Mucosa of rectum (tissue), 2 donors: ENCODE results near the gene FAAP20.

Source experiments
- H3K27ac ChIP-seq, 2 donors: one replicate each; pipeline ENCODE4 v1.7.0; 2013; ENCODE audit warnings: inconsistent platforms in 2 of 2, low read depth in 2 of 2, low read length in 2 of 2
- H3K27me3 ChIP-seq, 2 donors: one replicate each; pipeline ENCODE4 v1.7.0; 2013; ENCODE audit warnings: low read length in 2 of 2; ENCODE audit not compliant: control insufficient read depth in 2 of 2, insufficient read depth in 2 of 2
- H3K36me3 ChIP-seq, 2 donors: one replicate each; pipeline ENCODE4 v1.7.0; 2013; ENCODE audit warnings: low read length in 2 of 2; ENCODE audit not compliant: control insufficient read depth in 2 of 2, insufficient read depth in 2 of 2
- H3K4me1 ChIP-seq, 2 donors: one replicate each; pipeline ENCODE4 v1.7.0; 2013; ENCODE audit warnings: low read length in 2 of 2, mild to moderate bottlenecking in 1 of 2; ENCODE audit not compliant: control insufficient read depth in 2 of 2, insufficient read depth in 2 of 2
- H3K4me3 ChIP-seq, 2 donors: one replicate each; pipeline ENCODE4 v1.7.0; 2013; ENCODE audit warnings: low read length in 2 of 2
- H3K9ac ChIP-seq, 2 donors: one replicate each; pipeline ENCODE4 v1.7.0; 2013; ENCODE audit warnings: low read length in 2 of 2, low read depth in 1 of 2, mild to moderate bottlenecking in 1 of 2
- H3K9me3 ChIP-seq, 2 donors: one replicate each; pipeline ENCODE4 v1.7.0; 2013; ENCODE audit warnings: low read length in 2 of 2; ENCODE audit not compliant: control insufficient read depth in 2 of 2
- donor health status: healthy.
- donor health status: Normal muscosa, but diverticular disease.

FAAP20 gene

DNA sequence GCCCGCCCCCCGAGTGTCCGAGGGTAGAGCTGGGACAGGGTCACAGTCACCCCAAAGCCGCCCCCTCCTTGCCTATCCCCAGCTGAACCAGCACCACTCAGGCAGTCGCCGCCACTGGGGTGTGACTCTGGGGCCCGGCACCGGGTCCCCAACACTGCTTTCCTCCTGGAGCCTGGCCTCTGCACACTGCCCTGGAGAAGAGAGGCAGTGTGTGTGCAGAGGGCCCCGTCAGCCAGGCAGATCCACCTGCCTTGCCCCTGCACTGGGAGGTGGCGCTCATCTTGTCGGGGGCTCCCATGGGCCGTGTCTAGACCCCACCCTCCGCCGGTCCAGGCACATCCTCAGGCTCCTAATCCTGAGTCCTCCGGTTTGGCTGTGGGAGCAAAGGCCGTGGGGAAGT lies 15.7 kb downstream of the FAAP20 start:
- no peaks in the 10 kb centered on the region for H3K4me1 ChIP-seq
- H3K27ac ChIP-seq: no peak overlapping the region
- H3K9ac ChIP-seq: no peak overlapping the region
- H3K27me3 ChIP-seq: no peaks in the 10 kb centered on the region
- no peaks in the 10 kb centered on the region for H3K9me3 ChIP-seq
- peaks cover 15 to 21% of the 10 kb centered on the region in 2 donors for H3K36me3 ChIP-seq
- H3K4me3 ChIP-seq: no peak overlapping the region

DNA sequence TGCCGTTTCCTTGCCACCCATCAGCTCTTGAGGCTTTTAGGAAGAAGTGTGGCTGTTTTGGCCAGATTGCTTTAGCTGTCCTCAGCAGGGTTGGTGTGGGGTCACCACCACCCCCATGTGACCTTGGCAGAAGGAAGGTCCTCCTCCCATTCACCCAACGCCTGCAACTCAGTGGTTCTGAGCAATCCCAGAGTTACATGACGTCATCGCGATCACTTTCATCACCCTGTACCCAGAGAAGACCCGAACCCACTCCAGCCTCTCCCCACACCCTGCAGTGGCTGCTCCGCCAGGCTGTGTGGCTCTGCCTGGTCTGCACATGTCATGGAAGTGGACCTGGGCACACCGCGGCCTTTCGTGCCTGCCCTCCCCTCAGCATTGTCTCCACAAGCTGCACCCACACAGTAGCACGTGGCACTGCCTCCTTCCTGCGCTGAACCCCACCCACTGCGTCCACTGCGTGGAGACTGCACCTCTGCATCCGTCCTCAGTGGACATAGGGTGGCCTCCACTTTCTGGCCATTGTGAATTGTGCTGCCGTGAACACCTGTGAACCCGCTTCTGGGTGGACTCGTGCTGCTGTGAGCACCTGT lies 16.5 kb downstream of the FAAP20 start:
- Histone ChIP-seq H3K9ac (no peak overlapping the region), H3K9me3 (no peaks in the 10 kb centered on the region), H3K4me3 (no peak overlapping the region), H3K27me3 (no peaks in the 10 kb centered on the region), H3K27ac (no peak overlapping the region), H3K36me3 (peaks cover 15 to 21% of the 10 kb centered on the region in 2 donors), H3K4me1 (no peaks in the 10 kb centered on the region)

- Histone ChIP-seq H3K27me3 (no peaks in the 10 kb centered on the region), H3K4me1 (no peaks in the 10 kb centered on the region), H3K4me3 (no peak overlapping the region), H3K36me3 (peaks cover 18 to 21% of the 10 kb centered on the region in 2 donors), H3K9me3 (no peaks in the 10 kb centered on the region), H3K27ac (no peak overlapping the region), H3K9ac (no peak overlapping the region)
These were observed 17.0 kb downstream of the FAAP20 start for GRCh38 chr1:2177541-2177940.

DNA sequence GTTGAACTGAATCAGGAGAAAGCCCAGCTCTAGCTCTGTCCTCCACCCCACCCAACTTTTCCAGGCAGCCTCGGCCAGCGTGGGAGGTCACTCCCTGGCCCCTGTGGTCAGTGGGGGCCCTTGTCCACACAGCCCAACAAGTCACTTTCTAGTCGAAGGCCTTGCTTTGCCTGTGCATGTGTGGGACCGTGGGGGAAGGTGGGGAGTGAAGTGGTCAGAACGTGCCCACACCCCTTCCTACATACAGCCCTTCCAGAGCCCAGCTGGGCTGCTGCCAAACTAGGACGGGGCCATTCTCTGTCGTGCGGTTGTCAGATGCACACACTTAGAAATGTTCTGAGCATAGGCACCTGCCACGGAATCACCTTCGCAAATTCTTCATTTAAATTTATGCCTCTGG lies 18.0 kb downstream of the FAAP20 start:
- Histone ChIP-seq H3K4me3 (no peak overlapping the region), H3K27me3 (no peaks in the 10 kb centered on the region), H3K27ac (no peak overlapping the region), H3K9ac (no peak overlapping the region), H3K9me3 (no peaks in the 10 kb centered on the region), H3K4me1 (no peaks in the 10 kb centered on the region), H3K36me3 (peaks cover 21 to 25% of the 10 kb centered on the region in 2 donors)

GRCh38 chr1:2175681-2176454 lies 18.7 kb downstream of the FAAP20 start:
- Histone ChIP-seq H3K9ac (no peak overlapping the region), H3K4me1 (no peaks in the 10 kb centered on the region), H3K27ac (no peak overlapping the region), H3K9me3 (no peaks in the 10 kb centered on the region), H3K27me3 (no peaks in the 10 kb centered on the region), H3K36me3 (peaks cover 21 to 25% of the 10 kb centered on the region in 2 donors), H3K4me3 (no peak overlapping the region)

- Histone ChIP-seq H3K27ac (no peak overlapping the region), H3K4me3 (peak overlapping the region in 1 of 2 donors; percentile 52), H3K36me3 (peaks cover 15 to 18% of the 10 kb centered on the region in 2 donors), H3K9me3 (no peaks in the 10 kb centered on the region), H3K9ac (no peak overlapping the region), H3K4me1 (no peaks in the 10 kb centered on the region), H3K27me3 (no peaks in the 10 kb centered on the region)
These were observed 19.5 kb downstream of the FAAP20 start for GRCh38 chr1:2175055-2175414.

DNA sequence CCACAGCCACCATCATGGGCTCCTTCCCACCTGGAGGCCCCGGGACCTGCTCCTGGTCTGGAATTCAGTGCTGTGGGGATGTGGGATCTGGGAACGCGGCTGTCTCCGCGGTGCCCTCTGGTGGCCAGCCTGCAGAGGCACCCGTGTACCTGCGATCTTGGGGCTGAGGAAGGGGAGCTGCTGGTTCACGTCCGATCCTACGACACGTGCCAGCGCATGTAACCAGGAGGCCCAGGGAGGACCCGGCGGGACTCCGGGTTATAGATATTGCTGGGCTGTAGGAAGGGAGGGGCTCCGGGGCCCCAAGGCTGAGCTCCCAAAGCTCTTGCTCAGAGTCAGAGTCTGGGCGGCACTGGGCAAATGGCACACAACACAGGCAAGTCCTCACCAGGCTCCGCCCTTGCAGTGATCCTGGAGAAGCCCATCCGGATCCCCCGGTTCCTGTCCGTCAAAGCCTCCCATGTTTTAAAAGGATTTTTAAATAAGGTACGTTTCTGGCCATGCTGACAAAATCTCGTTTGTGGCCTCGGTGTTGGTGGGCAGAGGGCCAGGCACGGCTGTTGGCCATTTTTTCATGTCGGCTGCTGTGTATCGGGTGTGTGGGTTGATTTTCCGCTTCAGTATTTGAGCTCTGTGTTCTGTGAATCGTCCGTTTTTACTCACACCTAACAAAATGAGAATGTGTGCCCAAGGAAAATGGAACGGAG lies 20.1 kb downstream of the FAAP20 start:
- H3K4me3 ChIP-seq: peak overlapping the region; percentile 29 to 52
- peak overlapping the region in 1 of 2 donors; percentile 18 for H3K9ac ChIP-seq
- no peak overlapping the region for H3K27ac ChIP-seq

DNA sequence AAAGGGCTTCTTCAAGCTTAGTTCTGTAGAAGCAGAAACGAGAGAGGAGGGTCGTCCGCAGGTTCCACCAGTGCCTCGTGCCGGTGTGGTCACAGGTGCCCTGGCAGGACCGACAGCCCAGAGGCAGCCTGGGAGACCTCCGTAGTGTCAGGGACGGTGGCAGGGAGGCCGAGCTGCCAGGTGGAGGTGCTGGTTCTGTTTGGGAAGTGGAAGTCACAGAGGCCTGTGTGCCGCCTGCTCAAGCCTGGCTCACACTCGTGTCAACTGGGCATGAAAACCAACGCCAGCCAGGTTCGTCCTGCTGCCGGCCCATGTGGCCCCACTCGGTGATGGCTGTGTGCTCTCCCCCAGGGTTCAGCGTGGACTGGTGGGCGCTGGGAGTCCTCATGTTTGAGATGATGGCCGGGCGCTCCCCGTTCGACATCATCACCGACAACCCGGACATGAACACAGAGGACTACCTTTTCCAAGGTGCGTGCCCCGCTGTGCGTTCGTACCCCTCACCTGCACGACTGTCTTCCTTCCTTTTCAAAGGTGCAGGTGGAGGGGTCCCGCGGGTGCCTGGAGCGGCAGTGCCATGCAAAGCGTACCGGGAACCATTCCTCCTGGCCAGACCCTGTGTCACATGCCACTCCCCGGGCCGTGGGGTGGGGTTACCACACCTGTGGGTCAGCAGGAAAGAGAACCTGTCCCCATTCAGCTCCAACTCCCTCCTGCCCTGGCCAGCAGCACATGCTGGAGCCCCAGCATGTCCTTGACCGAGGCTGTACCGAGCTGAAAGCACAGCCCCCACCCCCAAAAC lies 20.8 kb downstream of the FAAP20 start:
- no peak overlapping the region for H3K9ac ChIP-seq
- H3K27ac ChIP-seq: no peak overlapping the region
- H3K4me1 ChIP-seq: no peaks in the 10 kb centered on the region
- H3K36me3 ChIP-seq: peaks cover 11 to 18% of the 10 kb centered on the region in 2 donors
- H3K4me3 ChIP-seq: no peak overlapping the region
- H3K27me3 ChIP-seq: no peaks in the 10 kb centered on the region
- H3K9me3 ChIP-seq: no peaks in the 10 kb centered on the region

More for the DNA sequence above, 20.1 kb downstream of the FAAP20 start:
- Histone ChIP-seq H3K9me3 (no peaks in the 10 kb centered on the region), H3K4me1 (no peaks in the 10 kb centered on the region), H3K27me3 (no peaks in the 10 kb centered on the region), H3K36me3 (peaks cover 15 to 18% of the 10 kb centered on the region in 2 donors)

GRCh38 chr1:2172551-2173146 lies 21.9 kb downstream of the FAAP20 start:
- H3K9ac ChIP-seq: no peak overlapping the region
- peaks cover 5 to 10% of the 10 kb centered on the region in 2 donors for H3K36me3 ChIP-seq
- H3K9me3 ChIP-seq: no peaks in the 10 kb centered on the region

More at GRCh38 chr1:2172551-2173146, 21.9 kb downstream of the FAAP20 start:
- Histone ChIP-seq H3K27ac (no peak overlapping the region), H3K27me3 (no peaks in the 10 kb centered on the region), H3K4me1 (no peaks in the 10 kb centered on the region), H3K4me3 (no peak overlapping the region)
